Dermis lymphatic vessel endothelial cell (primary cell): ENCODE measurements around the gene IQCM. TPM values are rescaled to one million over a fixed set of nuclear protein-coding genes. Genes with fewer than 3 reads are reported as not detected.

Source experiments
- total RNA-seq: library from RNA; depleted of rRNA; stranded (reverse); fragments of >200 nt; gene quantifications from 2 replicates; pipeline ENCODE4 v1.2.1, GENCODE V29; 2014

The IQCM gene
- not detected in 2 replicates for total RNA-seq

GRCh38 chr4:149815743-149816142, at the start of gene IQCM:
Gene IQCM (minus strand): TSS chr4:149815843. CDS start chr4:149742691, 73,152 bp downstream.

